Stimulated activated naive CD8-positive, alpha-beta T cell treated with anti-CD3 and anti-CD28 coated beads, Interleukin-15, Interleukin-2, amounts not matched to agents 100 ng/mL and 50 ng/mL, for 24 hours (primary cell): ENCODE measurements around the gene PDZD2.
"Not testable (repeated sequence)": the region's sequence is repeated elsewhere in the genome, so short reads cannot be mapped to it uniquely, and the experiment has no call there.

ENCODE experiments used
- H3K27ac Mint-ChIP-seq: one replicate; pipeline ENCODE4 v1.8.0; 2021; ENCODE audit warnings: mild to moderate bottlenecking, mixed read lengths
- H3K27me3 Mint-ChIP-seq: one replicate; pipeline ENCODE4 v1.8.0; 2021; ENCODE audit warnings: mixed read lengths
- H3K36me3 Mint-ChIP-seq: one replicate; pipeline ENCODE4 v1.8.0; 2021; ENCODE audit warnings: low read depth, mixed read lengths
- H3K4me1 Mint-ChIP-seq: one replicate; pipeline ENCODE4 v1.8.0; 2021; ENCODE audit warnings: low read depth, mixed read lengths
- H3K4me3 Mint-ChIP-seq: one replicate; pipeline ENCODE4 v1.8.0; 2021; ENCODE audit warnings: mild to moderate bottlenecking, mixed read lengths
- H3K9me3 Mint-ChIP-seq: one replicate; pipeline ENCODE4 v1.8.0; 2021; ENCODE audit warnings: mixed read lengths

Gene PDZD2

GRCh38 chr5:31957151-31957550 is 318.2 kb downstream of the PDZD2 start:
- no peak overlapping the region for H3K4me3 Mint-ChIP-seq

GRCh38 chr5:31962351-31962751 is 323.4 kb downstream of the PDZD2 start:
- Mint-ChIP-seq H3K27ac (no peak overlapping the region), H3K4me1 (peaks cover 6% of the 10 kb centered on the region), H3K27me3 (peaks cover 7% of the 10 kb centered on the region), H3K4me3 (no peak overlapping the region), H3K9me3 (no peaks in the 10 kb centered on the region), H3K36me3 (no peaks in the 10 kb centered on the region)

More at GRCh38 chr5:31957151-31957550, 318.2 kb downstream of the PDZD2 start:
- H3K27ac Mint-ChIP-seq, result no peak overlapping the region
- no peaks in the 10 kb centered on the region for H3K36me3 Mint-ChIP-seq
- H3K9me3 Mint-ChIP-seq, result no peaks in the 10 kb centered on the region
- H3K27me3 Mint-ChIP-seq, result peaks cover 7% of the 10 kb centered on the region
- no peaks in the 10 kb centered on the region for H3K4me1 Mint-ChIP-seq

GRCh38 chr5:31962871-31963307 is 324.0 kb downstream of the PDZD2 start:
- no peaks in the 10 kb centered on the region for H3K36me3 Mint-ChIP-seq
- H3K27me3 Mint-ChIP-seq, result peaks cover 7% of the 10 kb centered on the region
- no peaks in the 10 kb centered on the region for H3K9me3 Mint-ChIP-seq
- H3K27ac Mint-ChIP-seq, result no peak overlapping the region
- peaks cover 6% of the 10 kb centered on the region for H3K4me1 Mint-ChIP-seq
- H3K4me3 Mint-ChIP-seq, result no peak overlapping the region

- no peak overlapping the region for H3K27ac Mint-ChIP-seq
- peaks cover 6% of the 10 kb centered on the region for H3K4me1 Mint-ChIP-seq
- H3K9me3 Mint-ChIP-seq, result no peaks in the 10 kb centered on the region
- no peak overlapping the region for H3K4me3 Mint-ChIP-seq
- no peaks in the 10 kb centered on the region for H3K36me3 Mint-ChIP-seq
- peaks cover 7% of the 10 kb centered on the region for H3K27me3 Mint-ChIP-seq
Measured at GRCh38 chr5:31963358-31964006, 324.6 kb downstream of the PDZD2 start.

GRCh38 chr5:31964007-31964360 is 325.1 kb downstream of the PDZD2 start:
- H3K4me1 Mint-ChIP-seq, result peaks cover 6% of the 10 kb centered on the region
- H3K27me3 Mint-ChIP-seq, result peaks cover 7% of the 10 kb centered on the region
- no peaks in the 10 kb centered on the region for H3K9me3 Mint-ChIP-seq
- no peak overlapping the region for H3K4me3 Mint-ChIP-seq
- H3K27ac Mint-ChIP-seq, result no peak overlapping the region
- H3K36me3 Mint-ChIP-seq, result no peaks in the 10 kb centered on the region

GRCh38 chr5:31965227-31965626 is 326.3 kb downstream of the PDZD2 start:
- Mint-ChIP-seq H3K4me3 (no peak overlapping the region), H3K36me3 (no peaks in the 10 kb centered on the region), H3K27me3 (peaks cover 4% of the 10 kb centered on the region)

GRCh38 chr5:31966936-31967335 is 328.0 kb downstream of the PDZD2 start:
- H3K36me3 Mint-ChIP-seq, result no peaks in the 10 kb centered on the region
- H3K27ac Mint-ChIP-seq, result no peak overlapping the region

More at GRCh38 chr5:31965227-31965626, 326.3 kb downstream of the PDZD2 start:
- no peak overlapping the region for H3K27ac Mint-ChIP-seq
- no peaks in the 10 kb centered on the region for H3K9me3 Mint-ChIP-seq
- peaks cover 6% of the 10 kb centered on the region for H3K4me1 Mint-ChIP-seq

GRCh38 chr5:31967461-31967860 is 328.5 kb downstream of the PDZD2 start:
- peaks cover 8% of the 10 kb centered on the region for H3K4me1 Mint-ChIP-seq
- no peak overlapping the region for H3K27ac Mint-ChIP-seq
- H3K27me3 Mint-ChIP-seq, result no peaks in the 10 kb centered on the region
- no peaks in the 10 kb centered on the region for H3K36me3 Mint-ChIP-seq
- H3K4me3 Mint-ChIP-seq, result no peak overlapping the region
- no peaks in the 10 kb centered on the region for H3K9me3 Mint-ChIP-seq

More at GRCh38 chr5:31966936-31967335, 328.0 kb downstream of the PDZD2 start:
- H3K9me3 Mint-ChIP-seq, result no peaks in the 10 kb centered on the region
- H3K4me1 Mint-ChIP-seq, result peaks cover 6% of the 10 kb centered on the region
- H3K4me3 Mint-ChIP-seq, result no peak overlapping the region
- no peaks in the 10 kb centered on the region for H3K27me3 Mint-ChIP-seq

- no peak overlapping the region for H3K27ac Mint-ChIP-seq
- no peaks in the 10 kb centered on the region for H3K27me3 Mint-ChIP-seq
- no peaks in the 10 kb centered on the region for H3K9me3 Mint-ChIP-seq
- H3K4me1 Mint-ChIP-seq, result peaks cover 12% of the 10 kb centered on the region
- H3K4me3 Mint-ChIP-seq, result no peak overlapping the region
- H3K36me3 Mint-ChIP-seq, result no peaks in the 10 kb centered on the region
Measured at GRCh38 chr5:31972558-31972957, 333.6 kb downstream of the PDZD2 start.

- H3K4me3 Mint-ChIP-seq, H3K36me3 Mint-ChIP-seq, H3K9me3 Mint-ChIP-seq, H3K27ac Mint-ChIP-seq, H3K27me3 Mint-ChIP-seq: not testable (repeated sequence)
- H3K4me1 Mint-ChIP-seq, result peaks cover 12% of the 10 kb centered on the region
Measured at GRCh38 chr5:31975189-31975612, 336.3 kb downstream of the PDZD2 start.

GRCh38 chr5:31976169-31976568 is 337.2 kb downstream of the PDZD2 start:
- Mint-ChIP-seq H3K27me3 (no peaks in the 10 kb centered on the region), H3K4me1 (peaks cover 12% of the 10 kb centered on the region), H3K36me3 (no peaks in the 10 kb centered on the region), H3K9me3 (no peaks in the 10 kb centered on the region), H3K27ac (no peak overlapping the region), H3K4me3 (no peak overlapping the region)

- no peaks in the 10 kb centered on the region for H3K9me3 Mint-ChIP-seq
- H3K27ac Mint-ChIP-seq, result no peak overlapping the region
- no peaks in the 10 kb centered on the region for H3K4me1 Mint-ChIP-seq
- H3K4me3 Mint-ChIP-seq, result no peak overlapping the region
- no peaks in the 10 kb centered on the region for H3K27me3 Mint-ChIP-seq
- no peaks in the 10 kb centered on the region for H3K36me3 Mint-ChIP-seq
Measured at GRCh38 chr5:31981361-31981945, 342.5 kb downstream of the PDZD2 start.

GRCh38 chr5:31982027-31982426 is 343.1 kb downstream of the PDZD2 start:
- H3K4me3 Mint-ChIP-seq, result no peak overlapping the region
- H3K27ac Mint-ChIP-seq, result no peak overlapping the region
- H3K4me1 Mint-ChIP-seq, result no peaks in the 10 kb centered on the region
- H3K27me3 Mint-ChIP-seq, result no peaks in the 10 kb centered on the region
- no peaks in the 10 kb centered on the region for H3K36me3 Mint-ChIP-seq
- H3K9me3 Mint-ChIP-seq, result no peaks in the 10 kb centered on the region

- H3K4me3 Mint-ChIP-seq, result no peak overlapping the region
- H3K27me3 Mint-ChIP-seq, result no peaks in the 10 kb centered on the region
Measured at GRCh38 chr5:31982621-31983020, 343.7 kb downstream of the PDZD2 start.

GRCh38 chr5:31983851-31984250 is 344.9 kb downstream of the PDZD2 start:
- H3K36me3 Mint-ChIP-seq, result no peaks in the 10 kb centered on the region
- H3K9me3 Mint-ChIP-seq, result peaks cover 4% of the 10 kb centered on the region
- H3K27ac Mint-ChIP-seq, result no peak overlapping the region
- H3K27me3 Mint-ChIP-seq, result peaks cover 3% of the 10 kb centered on the region
- no peaks in the 10 kb centered on the region for H3K4me1 Mint-ChIP-seq
- no peak overlapping the region for H3K4me3 Mint-ChIP-seq

More at GRCh38 chr5:31982621-31983020, 343.7 kb downstream of the PDZD2 start:
- Mint-ChIP-seq H3K9me3 (no peaks in the 10 kb centered on the region), H3K4me1 (no peaks in the 10 kb centered on the region), H3K36me3 (no peaks in the 10 kb centered on the region), H3K27ac (no peak overlapping the region)

- Mint-ChIP-seq H3K4me1 (no peaks in the 10 kb centered on the region), H3K9me3 (peaks cover 4% of the 10 kb centered on the region), H3K27me3 (peaks cover 3% of the 10 kb centered on the region), H3K36me3 (no peaks in the 10 kb centered on the region), H3K4me3 (no peak overlapping the region), H3K27ac (no peak overlapping the region)
Measured at GRCh38 chr5:31984691-31985090, 345.8 kb downstream of the PDZD2 start.
